Astrocyte of the cerebellum (primary cell): ENCODE results near the gene SEMA5A.

Source experiments
- DNase-seq: peaks from one replicate; pipeline ENCODE4 v3.0.0-alpha.2; 2011; ENCODE audit warnings: low read depth
- H3K4me3 ChIP-seq: 2 replicates; pipeline ENCODE4 v1.5.1; 2011; ENCODE audit warnings: mild to moderate bottlenecking, low read depth, low read length, moderate library complexity
- in situ Hi-C: cut with HindIII; loops from 2 replicates; pipeline ENCODE4 v1.10.0; 2017; ENCODE audit warnings: low sequenced_read_pairs
- TF ChIP-seq, protein P1 (sequence below): IDR thresholded peaks from 2 replicates; pipeline ENCODE4 v1.5.1; 2012; ENCODE audit warnings: low read length, low read depth, moderate library complexity, mild to moderate bottlenecking; ENCODE audit errors: missing control alignments

The SEMA5A gene

DNA sequence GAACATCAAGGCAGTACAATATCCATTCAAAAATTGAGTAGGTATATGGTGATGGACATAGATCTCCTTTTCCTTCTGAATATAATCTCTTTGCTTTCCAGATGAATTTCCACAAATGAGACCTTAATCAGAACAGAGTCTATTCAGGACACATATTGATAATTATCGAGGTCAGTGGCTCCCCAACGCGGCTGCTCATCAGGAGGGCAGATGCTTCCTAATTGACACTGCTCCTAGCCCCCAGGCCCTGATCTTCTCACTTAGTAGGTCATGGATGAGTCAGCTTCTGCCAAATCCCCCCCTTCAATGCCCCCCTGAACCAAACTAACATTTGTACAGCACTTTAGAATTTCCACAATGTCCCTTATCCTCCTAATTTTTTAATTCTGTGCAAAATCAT is 51.6 kb downstream of the SEMA5A start:
- in situ Hi-C loops, result no loop called here
- no peak for DNase-seq
- TF ChIP-seq, protein P1, sequence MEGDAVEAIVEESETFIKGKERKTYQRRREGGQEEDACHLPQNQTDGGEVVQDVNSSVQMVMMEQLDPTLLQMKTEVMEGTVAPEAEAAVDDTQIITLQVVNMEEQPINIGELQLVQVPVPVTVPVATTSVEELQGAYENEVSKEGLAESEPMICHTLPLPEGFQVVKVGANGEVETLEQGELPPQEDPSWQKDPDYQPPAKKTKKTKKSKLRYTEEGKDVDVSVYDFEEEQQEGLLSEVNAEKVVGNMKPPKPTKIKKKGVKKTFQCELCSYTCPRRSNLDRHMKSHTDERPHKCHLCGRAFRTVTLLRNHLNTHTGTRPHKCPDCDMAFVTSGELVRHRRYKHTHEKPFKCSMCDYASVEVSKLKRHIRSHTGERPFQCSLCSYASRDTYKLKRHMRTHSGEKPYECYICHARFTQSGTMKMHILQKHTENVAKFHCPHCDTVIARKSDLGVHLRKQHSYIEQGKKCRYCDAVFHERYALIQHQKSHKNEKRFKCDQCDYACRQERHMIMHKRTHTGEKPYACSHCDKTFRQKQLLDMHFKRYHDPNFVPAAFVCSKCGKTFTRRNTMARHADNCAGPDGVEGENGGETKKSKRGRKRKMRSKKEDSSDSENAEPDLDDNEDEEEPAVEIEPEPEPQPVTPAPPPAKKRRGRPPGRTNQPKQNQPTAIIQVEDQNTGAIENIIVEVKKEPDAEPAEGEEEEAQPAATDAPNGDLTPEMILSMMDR, result no peak
- no peak overlapping the region for H3K4me3 ChIP-seq

DNA sequence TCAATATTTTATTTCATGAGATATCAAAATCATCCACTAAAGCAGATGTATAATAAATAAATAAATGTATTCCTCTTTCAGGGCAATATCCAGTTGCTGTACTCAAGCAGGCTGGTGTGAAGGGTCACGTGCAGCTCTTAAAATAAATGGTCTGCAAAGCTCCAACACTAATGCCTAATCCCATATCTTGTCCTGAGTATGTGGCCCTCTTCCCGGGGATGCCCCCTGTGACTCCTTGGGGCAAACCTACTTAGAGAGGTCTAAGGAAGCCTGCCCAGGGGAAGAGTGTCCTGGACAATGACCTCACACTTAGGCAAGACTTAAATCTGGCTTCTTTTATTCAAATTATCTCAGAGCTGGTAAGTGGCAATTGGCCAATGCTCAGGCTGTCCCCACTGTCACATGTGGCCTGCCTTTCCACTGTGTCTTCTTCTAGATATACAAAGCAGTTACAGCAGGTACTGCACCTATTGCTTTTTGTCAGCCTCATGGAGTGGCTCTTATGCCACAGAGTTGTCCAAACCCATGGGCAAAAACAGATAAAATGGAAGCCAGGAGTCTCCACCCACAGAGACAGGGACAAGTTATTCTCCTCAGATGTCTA is 55.3 kb downstream of the SEMA5A start:
- in situ Hi-C loops, result no loop called here
- DNase-seq, result no peak
- TF ChIP-seq, protein P1, result no peak
- no peak overlapping the region for H3K4me3 ChIP-seq

DNA sequence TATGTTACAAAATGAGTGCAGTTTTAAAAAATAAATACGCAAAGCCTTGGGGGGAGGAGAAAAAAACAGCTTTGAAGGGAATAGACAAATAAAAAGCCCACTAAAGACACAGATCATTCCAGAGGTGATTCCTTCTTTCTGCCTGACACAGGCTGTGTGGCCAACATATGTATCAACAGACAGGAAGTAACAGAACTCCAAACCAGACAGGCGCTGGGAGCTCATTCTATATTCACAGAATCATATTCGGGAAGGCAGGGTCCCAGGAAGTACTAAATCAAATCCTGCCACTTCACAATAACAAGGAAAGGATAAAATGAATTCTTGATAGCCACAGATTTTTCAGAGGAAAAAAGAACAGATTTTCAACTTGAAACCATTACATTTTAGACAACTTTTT is 62.1 kb downstream of the SEMA5A start:
- TF ChIP-seq, protein P1, result no peak
- no peak for DNase-seq
- no peak overlapping the region for H3K4me3 ChIP-seq
- in situ Hi-C loops, result no loop called here

DNA sequence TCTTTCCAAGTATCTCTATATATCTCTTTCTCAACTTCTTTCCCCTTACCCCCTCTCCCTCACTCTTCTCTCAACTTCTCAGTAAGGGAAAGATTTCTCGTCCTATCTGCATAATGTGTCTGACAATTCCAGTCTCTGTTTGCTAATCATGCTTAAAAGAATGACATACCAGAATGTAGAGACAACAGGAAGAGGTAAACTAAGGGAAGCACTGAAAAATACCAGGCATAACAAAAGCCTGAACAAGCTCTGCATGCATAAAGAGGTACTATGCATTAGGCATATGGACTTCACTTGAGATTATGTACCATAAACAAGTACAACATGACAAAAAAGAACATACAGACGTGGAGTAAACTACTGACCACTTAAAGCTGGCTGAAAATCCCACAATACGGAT is 62.6 kb downstream of the SEMA5A start:
- H3K4me3 ChIP-seq, result no peak overlapping the region
- DNase-seq, result no peak
- TF ChIP-seq, protein P1, result no peak
- in situ Hi-C loops, result no loop called here

DNA sequence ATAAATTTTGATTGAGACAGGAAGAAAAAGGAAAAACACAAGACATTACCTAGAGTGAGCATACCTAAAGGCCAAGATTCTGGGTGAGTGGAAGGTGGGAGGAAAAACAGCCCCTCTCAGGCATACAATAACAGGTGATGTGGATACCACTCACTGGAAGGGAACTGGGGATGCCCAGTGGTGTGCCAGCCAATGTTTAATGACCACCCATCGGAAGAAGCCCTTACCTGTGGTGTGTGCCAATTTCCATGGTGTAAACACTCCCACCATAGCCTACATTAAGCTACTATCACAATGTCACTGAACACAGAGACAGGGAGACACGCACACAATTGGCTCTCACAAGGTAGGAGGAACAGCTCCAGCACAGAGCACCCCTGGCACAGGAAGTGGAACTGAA is 63.5 kb downstream of the SEMA5A start:
- TF ChIP-seq, protein P1, result no peak

DNA sequence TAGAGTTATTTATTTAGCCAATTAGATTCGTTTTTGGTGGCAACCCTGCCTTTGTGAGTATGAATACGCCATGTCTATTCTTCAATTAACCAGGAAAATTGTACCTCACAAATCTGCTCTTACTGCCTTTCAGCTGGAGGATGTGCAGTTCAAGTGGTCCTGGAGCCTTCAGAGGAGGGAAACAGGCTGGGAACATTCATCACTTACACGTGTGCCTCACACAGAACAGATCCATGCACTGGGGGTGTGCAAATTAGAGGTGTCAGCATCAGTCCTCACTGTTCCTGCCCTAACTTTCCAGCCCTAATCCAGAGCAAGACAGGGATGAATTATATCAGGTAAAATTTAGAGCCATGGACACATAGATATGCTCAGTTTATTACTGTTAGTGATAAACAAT is 65.4 kb downstream of the SEMA5A start:
- TF ChIP-seq, protein P1, result no peak
- no peak overlapping the region for H3K4me3 ChIP-seq
- DNase-seq, result no peak
- in situ Hi-C loops, result no loop called here

More for the DNA sequence above, 63.5 kb downstream of the SEMA5A start:
- DNase-seq, result no peak
- H3K4me3 ChIP-seq, result no peak overlapping the region
- in situ Hi-C loops, result no loop called here
